HG02885 (cell line): Measurements from ENCODE around the gene OR4K17.
"Not testable (repeated sequence)": the region's sequence is repeated elsewhere in the genome, so short reads cannot be mapped to it uniquely, and the experiment has no call there.

Experiments
- ATAC-seq: cut with Tn5 transposase; IDR thresholded peaks from one replicate; pipeline ENCODE4 v1.9.1; 2021; ENCODE audit warnings: mild to moderate bottlenecking; ENCODE audit not compliant: unreplicated experiment, poor library complexity

Gene OR4K17

GRCh38 chr14:20110438-20110837 is at the start of gene OR4K17:
OR4K17 (plus strand) TSS chr14:20110739; CDS start chr14:20117500, 6,761 bp downstream.
- ATAC-seq = no peak

- no peak for ATAC-seq
Observed at GRCh38 chr14:20092050-20092449, 18.5 kb upstream of the OR4K17 start.

- ATAC-seq = no peak
Observed at GRCh38 chr14:20093442-20093841, 17.1 kb upstream of the OR4K17 start.

GRCh38 chr14:20098926-20099770 is 11.4 kb upstream of the OR4K17 start:
- ATAC-seq = not testable (repeated sequence)

- no peak for ATAC-seq
Observed at GRCh38 chr14:20112321-20112720, 1.8 kb downstream of the OR4K17 start.

GRCh38 chr14:20116748-20117147 is 6.2 kb downstream of the OR4K17 start:
- ATAC-seq = no peak

GRCh38 chr14:20118795-20119194 is 8.3 kb downstream of the OR4K17 start:
- ATAC-seq = no peak

- no peak for ATAC-seq
Observed at GRCh38 chr14:20138520-20138919, 28.0 kb downstream of the OR4K17 start, which contains the start of gene OR4N5. OR4N5 (plus strand) TSS chr14:20138820; CDS start chr14:20143736, 4,916 bp downstream.

GRCh38 chr14:20143911-20144310 is 33.4 kb downstream of the OR4K17 start:
- ATAC-seq = no peak

- no peak for ATAC-seq
Observed at GRCh38 chr14:20144820-20145219, 34.3 kb downstream of the OR4K17 start.

GRCh38 chr14:20164462-20164861 is 53.9 kb downstream of the OR4K17 start:
- no peak for ATAC-seq

GRCh38 chr14:20167091-20167490 is 56.6 kb downstream of the OR4K17 start:
- ATAC-seq = no peak

- not testable (repeated sequence) for ATAC-seq
Observed at GRCh38 chr14:20169852-20170251, 59.3 kb downstream of the OR4K17 start.
